CD14-positive monocyte (primary cell): ENCODE results near the gene LRRC49. TPM values are rescaled to one million over a fixed set of nuclear protein-coding genes. Genes with fewer than 3 reads are reported as not detected.

Experiments used
- DNase-seq, 3 donors: peaks; one replicate each; pipeline ENCODE4 v3.0.0-alpha.2; 2011 to 2022
- H2AFZ ChIP-seq: 2 replicates; pipeline ENCODE4 v1.6.0; 2012; ENCODE audit warnings: mild to moderate bottlenecking, low read depth, low read length, inconsistent platforms; ENCODE audit not compliant: insufficient read depth, poor library complexity, severe bottlenecking
- H3K27ac ChIP-seq, 2 donors: 1 replicate in 1 of 2; 2 replicates in 1 of 2; pipeline ENCODE4 v1.5.1; 2012 to 2013; ENCODE audit warnings: low read length in 2 of 2, control low read depth in 1 of 2, inconsistent platforms in 1 of 2, low read depth in 1 of 2, mild to moderate bottlenecking in 1 of 2
- H3K27me3 ChIP-seq, 2 donors: one replicate each; pipeline versions ENCODE4 v1.6.0 to v1.6.1; 2011 to 2013; ENCODE audit warnings: low read length in 2 of 2; ENCODE audit not compliant: control insufficient read depth in 2 of 2, insufficient read depth in 2 of 2
- H3K36me3 ChIP-seq, 2 donors: replicated peaks in 1 of 2; 1 replicate in 1 of 2; 2 replicates in 1 of 2; pipeline versions ENCODE4 v1.5.1 to v1.6.1; 2012 to 2013; ENCODE audit warnings: low read length in 2 of 2, control low read depth in 1 of 2, inconsistent platforms in 1 of 2, mild to moderate bottlenecking in 1 of 2; ENCODE audit not compliant: insufficient read depth in 2 of 2, control insufficient read depth in 1 of 2
- H3K4me1 ChIP-seq, 2 donors: 1 replicate in 1 of 2; 2 replicates in 1 of 2; pipeline versions ENCODE4 v1.5.1 to v1.6.1; 2012 to 2013; ENCODE audit warnings: low read length in 2 of 2, control low read depth in 1 of 2, inconsistent platforms in 1 of 2, mild to moderate bottlenecking in 1 of 2, moderate library complexity in 1 of 2; ENCODE audit not compliant: insufficient read depth in 2 of 2, control insufficient read depth in 1 of 2
- H3K4me2 ChIP-seq: replicated peaks from 2 replicates; pipeline ENCODE3; 2012; ENCODE audit warnings: low read length, moderate library complexity, mild to moderate bottlenecking; ENCODE audit not compliant: poor library complexity, severe bottlenecking; ENCODE audit errors: extremely low read depth
- H3K4me3 ChIP-seq, 3 experiments: fragments of 200-600 bp in 1 of 3; sonication (generic) in 1 of 3; replicated peaks in 1 of 3; 1 replicate in 2 of 3; 2 replicates in 1 of 3; pipeline ENCODE4 v1.5.1; 2011 to 2013; ENCODE audit warnings: low read length in 3 of 3, mild to moderate bottlenecking in 3 of 3, control low read depth in 2 of 3, low read depth in 2 of 3, inconsistent platforms in 1 of 3, moderate library complexity in 1 of 3
- H3K79me2 ChIP-seq: 2 replicates; pipeline ENCODE4 v1.6.0; 2012; ENCODE audit warnings: mild to moderate bottlenecking, control low read depth, inconsistent platforms, low read length, moderate library complexity; ENCODE audit not compliant: insufficient read depth
- H3K9ac ChIP-seq: 2 replicates; pipeline ENCODE4 v1.6.0; 2017; ENCODE audit warnings: low read length, mild to moderate bottlenecking; ENCODE audit not compliant: insufficient read depth, poor library complexity, severe bottlenecking
- H3K9me3 ChIP-seq, 2 donors: replicated peaks in 1 of 2; 1 replicate in 1 of 2; 2 replicates in 1 of 2; pipeline versions ENCODE4 v1.5.1 to v1.6.1; 2012 to 2013; ENCODE audit warnings: low read length in 2 of 2, control low read depth in 1 of 2; ENCODE audit not compliant: control insufficient read depth in 1 of 2, insufficient read depth in 1 of 2
- H4K20me1 ChIP-seq: 2 replicates; pipeline ENCODE4 v1.6.0; 2012; ENCODE audit warnings: mild to moderate bottlenecking, low read length, control low read depth, moderate library complexity; ENCODE audit not compliant: insufficient read depth
- H3K27ac Mint-ChIP-seq, 7 donors: one replicate each; pipeline ENCODE4 v1.8.0; 2020; ENCODE audit warnings: mild to moderate bottlenecking in 7 of 7, mixed read lengths in 7 of 7, moderate library complexity in 6 of 7, inconsistent platforms in 2 of 7
- H3K27me3 Mint-ChIP-seq, 3 donors: one replicate each; pipeline ENCODE4 v1.8.0; 2021 to 2022; ENCODE audit warnings: low read depth in 3 of 3, mild to moderate bottlenecking in 3 of 3, mixed read lengths in 3 of 3, moderate library complexity in 3 of 3, inconsistent platforms in 1 of 3
- H3K36me3 Mint-ChIP-seq, 2 donors: one replicate each; pipeline ENCODE4 v1.8.0; 2020; ENCODE audit warnings: mixed read lengths in 2 of 2, inconsistent platforms in 1 of 2, mild to moderate bottlenecking in 1 of 2
- H3K4me1 Mint-ChIP-seq: one replicate; pipeline ENCODE4 v1.8.0; 2020; ENCODE audit warnings: mild to moderate bottlenecking, mixed read lengths
- H3K4me3 Mint-ChIP-seq, 2 donors: one replicate each; pipeline ENCODE4 v1.8.0; 2020; ENCODE audit warnings: mild to moderate bottlenecking in 2 of 2, mixed read lengths in 2 of 2, moderate library complexity in 1 of 2
- H3K9me3 Mint-ChIP-seq, 7 donors: one replicate each; pipeline ENCODE4 v1.8.0; 2020 to 2022; ENCODE audit warnings: mixed read lengths in 7 of 7, mild to moderate bottlenecking in 6 of 7, moderate library complexity in 6 of 7, inconsistent platforms in 2 of 7
- WGBS: methylation state at CpG from one replicate; pipeline ENCODE4 v1.1.5; 2013; ENCODE audit warnings: missing lambda C conversion rate; ENCODE audit not compliant: insufficient coverage; 5-methylcytosine and 5-hydroxymethylcytosine counted together
- intact Hi-C, 2 donors: fragments of 100-400 bp; cut with micrococcal nuclease; formaldehyde crosslinking; loops; one replicate each; pipeline versions ENCODE4 v1.15.0 to v1.15.1; 2023
- polyA plus RNA-seq, 3 donors: library from polyadenylated mRNA; depleted of rRNA in 1 of 3; unstranded in 2 of 3; stranded (reverse) in 1 of 3; fragments of 300-500 nt in 2 of 3; fragments of >200 nt in 1 of 3; fragmentation: Illumina TruSeq in 2 of 3; gene quantifications; 1 replicate in 2 of 3; 2 replicates in 1 of 3; pipeline ENCODE4 v1.2.3, GENCODE V29; 2012 to 2021
- TF ChIP-seq, protein P1 (sequence below): fragments of 200-600 bp; IDR thresholded peaks from one replicate; pipeline ENCODE4 v1.8.0; 2022; ENCODE audit warnings: antibody characterized with exemption, mild to moderate bottlenecking

The LRRC49 gene
- polyA plus RNA-seq, 3 donors = 0.08 to 0.51 (median 0.24) TPM

DNA sequence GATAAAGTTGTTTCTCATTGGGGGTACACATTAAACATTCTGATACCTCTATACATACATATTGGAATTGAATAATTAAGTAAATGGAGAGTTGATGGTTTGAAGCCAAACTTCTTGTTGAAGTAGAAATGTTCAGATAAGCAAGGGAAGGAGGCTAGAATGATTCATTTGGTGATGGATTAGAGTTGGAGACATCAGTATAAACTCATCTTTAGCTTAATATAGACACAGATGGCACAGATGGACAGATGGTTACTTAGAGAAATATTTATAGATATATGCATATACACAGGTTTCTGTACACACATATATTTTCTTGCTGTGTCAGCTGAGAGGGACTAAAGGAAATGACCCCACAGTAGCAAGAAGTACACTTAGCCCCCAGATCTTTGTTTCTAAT, 69.5 kb downstream of the LRRC49 start:
- intact Hi-C loops = no loop called here

GRCh38 chr15:70963199-70963598, 70.6 kb downstream of the LRRC49 start:
- peaks cover 0 to 5% (median 2%) of the 10 kb centered on the region in 7 donors for H3K9me3 Mint-ChIP-seq
- Histone ChIP-seq H3K27ac (no peak overlapping the region), H4K20me1 (no peaks in the 10 kb centered on the region), H2AFZ (no peak overlapping the region), H3K9me3 (no peaks in the 10 kb centered on the region), H3K4me2 (no peak overlapping the region), H3K4me1 (no peaks in the 10 kb centered on the region), H3K27me3 (no peaks in the 10 kb centered on the region), H3K4me3 (no peak overlapping the region), H3K9ac (no peak overlapping the region), H3K36me3 (no peaks in the 10 kb centered on the region), H3K79me2 (no peaks in the 10 kb centered on the region)
- DNase-seq = no peak
- H3K4me3 Mint-ChIP-seq = no peak overlapping the region
- no peaks in the 10 kb centered on the region for H3K4me1 Mint-ChIP-seq
- intact Hi-C loops = no loop called here
- TF ChIP-seq, protein P1, sequence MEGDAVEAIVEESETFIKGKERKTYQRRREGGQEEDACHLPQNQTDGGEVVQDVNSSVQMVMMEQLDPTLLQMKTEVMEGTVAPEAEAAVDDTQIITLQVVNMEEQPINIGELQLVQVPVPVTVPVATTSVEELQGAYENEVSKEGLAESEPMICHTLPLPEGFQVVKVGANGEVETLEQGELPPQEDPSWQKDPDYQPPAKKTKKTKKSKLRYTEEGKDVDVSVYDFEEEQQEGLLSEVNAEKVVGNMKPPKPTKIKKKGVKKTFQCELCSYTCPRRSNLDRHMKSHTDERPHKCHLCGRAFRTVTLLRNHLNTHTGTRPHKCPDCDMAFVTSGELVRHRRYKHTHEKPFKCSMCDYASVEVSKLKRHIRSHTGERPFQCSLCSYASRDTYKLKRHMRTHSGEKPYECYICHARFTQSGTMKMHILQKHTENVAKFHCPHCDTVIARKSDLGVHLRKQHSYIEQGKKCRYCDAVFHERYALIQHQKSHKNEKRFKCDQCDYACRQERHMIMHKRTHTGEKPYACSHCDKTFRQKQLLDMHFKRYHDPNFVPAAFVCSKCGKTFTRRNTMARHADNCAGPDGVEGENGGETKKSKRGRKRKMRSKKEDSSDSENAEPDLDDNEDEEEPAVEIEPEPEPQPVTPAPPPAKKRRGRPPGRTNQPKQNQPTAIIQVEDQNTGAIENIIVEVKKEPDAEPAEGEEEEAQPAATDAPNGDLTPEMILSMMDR = no peak
- H3K27me3 Mint-ChIP-seq = peaks cover 0 to 2% (median 0%) of the 10 kb centered on the region in 3 donors
- H3K36me3 Mint-ChIP-seq = no peaks in the 10 kb centered on the region
- no peak overlapping the region for H3K27ac Mint-ChIP-seq
- WGBS = no CpG with 5 or more reads among the region's 1 CpG

More for the DNA sequence above, 69.5 kb downstream of the LRRC49 start:
- Mint-ChIP-seq H3K4me3 (no peak overlapping the region), H3K36me3 (no peaks in the 10 kb centered on the region), H3K9me3 (peaks cover 0 to 5% (median 2%) of the 10 kb centered on the region in 7 donors), H3K27me3 (peaks cover 2 to 5% (median 2%) of the 10 kb centered on the region in 3 donors), H3K27ac (no peak overlapping the region), H3K4me1 (no peaks in the 10 kb centered on the region)
- Histone ChIP-seq H3K4me2 (no peak overlapping the region), H3K27me3 (no peaks in the 10 kb centered on the region), H3K36me3 (no peaks in the 10 kb centered on the region), H3K9me3 (no peaks in the 10 kb centered on the region), H3K27ac (no peak overlapping the region), H3K4me1 (no peaks in the 10 kb centered on the region), H2AFZ (no peak overlapping the region), H3K79me2 (no peaks in the 10 kb centered on the region), H3K9ac (no peak overlapping the region), H4K20me1 (no peaks in the 10 kb centered on the region), H3K4me3 (no peak overlapping the region)
- TF ChIP-seq, protein P1 = no peak
- DNase-seq = no peak
